ENCODE data around the gene CTSL. TPM values are rescaled to one million over a fixed set of nuclear protein-coding genes. Genes with fewer than 3 reads are reported as not detected.

The CTSL gene
- total RNA-seq, 1 experiment from 2014 or later = 39.7 TPM

- TF ChIP-seq, protein P1, sequence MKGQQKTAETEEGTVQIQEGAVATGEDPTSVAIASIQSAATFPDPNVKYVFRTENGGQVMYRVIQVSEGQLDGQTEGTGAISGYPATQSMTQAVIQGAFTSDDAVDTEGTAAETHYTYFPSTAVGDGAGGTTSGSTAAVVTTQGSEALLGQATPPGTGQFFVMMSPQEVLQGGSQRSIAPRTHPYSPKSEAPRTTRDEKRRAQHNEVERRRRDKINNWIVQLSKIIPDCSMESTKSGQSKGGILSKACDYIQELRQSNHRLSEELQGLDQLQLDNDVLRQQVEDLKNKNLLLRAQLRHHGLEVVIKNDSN (CRISPR knock-in tag; IDR thresholded peaks at IDR 0.05) = no peak
- TF ChIP-seq NFYB (CRISPR knock-in tag; conservative IDR thresholded peaks at IDR 0.05; ENCODE audit: low read depth) (no peak), MAX (CRISPR knock-in tag; IDR thresholded peaks at IDR 0.05) (no peak), CREB1 (CRISPR knock-in tag; IDR thresholded peaks at IDR 0.05) (no peak), ZNF396 (CRISPR knock-in tag; IDR thresholded peaks at IDR 0.05; ENCODE audit: borderline replicate concordance) (no peak), ATF2 (CRISPR knock-in tag; IDR thresholded peaks at IDR 0.05; ENCODE audit: borderline replicate concordance, low read depth) (no peak), FOXJ3 (CRISPR knock-in tag; IDR thresholded peaks at IDR 0.05; ENCODE audit: borderline replicate concordance) (no peak), NR2C2 (CRISPR knock-in tag; IDR thresholded peaks at IDR 0.05) (no peak), HMGA2 (CRISPR knock-in tag; IDR thresholded peaks at IDR 0.05) (no peak), RELA (CRISPR knock-in tag; IDR thresholded peaks at IDR 0.05; ENCODE audit: borderline replicate concordance) (no peak)
- TF ChIP-seq, protein P2, sequence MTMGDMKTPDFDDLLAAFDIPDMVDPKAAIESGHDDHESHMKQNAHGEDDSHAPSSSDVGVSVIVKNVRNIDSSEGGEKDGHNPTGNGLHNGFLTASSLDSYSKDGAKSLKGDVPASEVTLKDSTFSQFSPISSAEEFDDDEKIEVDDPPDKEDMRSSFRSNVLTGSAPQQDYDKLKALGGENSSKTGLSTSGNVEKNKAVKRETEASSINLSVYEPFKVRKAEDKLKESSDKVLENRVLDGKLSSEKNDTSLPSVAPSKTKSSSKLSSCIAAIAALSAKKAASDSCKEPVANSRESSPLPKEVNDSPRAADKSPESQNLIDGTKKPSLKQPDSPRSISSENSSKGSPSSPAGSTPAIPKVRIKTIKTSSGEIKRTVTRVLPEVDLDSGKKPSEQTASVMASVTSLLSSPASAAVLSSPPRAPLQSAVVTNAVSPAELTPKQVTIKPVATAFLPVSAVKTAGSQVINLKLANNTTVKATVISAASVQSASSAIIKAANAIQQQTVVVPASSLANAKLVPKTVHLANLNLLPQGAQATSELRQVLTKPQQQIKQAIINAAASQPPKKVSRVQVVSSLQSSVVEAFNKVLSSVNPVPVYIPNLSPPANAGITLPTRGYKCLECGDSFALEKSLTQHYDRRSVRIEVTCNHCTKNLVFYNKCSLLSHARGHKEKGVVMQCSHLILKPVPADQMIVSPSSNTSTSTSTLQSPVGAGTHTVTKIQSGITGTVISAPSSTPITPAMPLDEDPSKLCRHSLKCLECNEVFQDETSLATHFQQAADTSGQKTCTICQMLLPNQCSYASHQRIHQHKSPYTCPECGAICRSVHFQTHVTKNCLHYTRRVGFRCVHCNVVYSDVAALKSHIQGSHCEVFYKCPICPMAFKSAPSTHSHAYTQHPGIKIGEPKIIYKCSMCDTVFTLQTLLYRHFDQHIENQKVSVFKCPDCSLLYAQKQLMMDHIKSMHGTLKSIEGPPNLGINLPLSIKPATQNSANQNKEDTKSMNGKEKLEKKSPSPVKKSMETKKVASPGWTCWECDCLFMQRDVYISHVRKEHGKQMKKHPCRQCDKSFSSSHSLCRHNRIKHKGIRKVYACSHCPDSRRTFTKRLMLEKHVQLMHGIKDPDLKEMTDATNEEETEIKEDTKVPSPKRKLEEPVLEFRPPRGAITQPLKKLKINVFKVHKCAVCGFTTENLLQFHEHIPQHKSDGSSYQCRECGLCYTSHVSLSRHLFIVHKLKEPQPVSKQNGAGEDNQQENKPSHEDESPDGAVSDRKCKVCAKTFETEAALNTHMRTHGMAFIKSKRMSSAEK (CRISPR knock-in tag; IDR thresholded peaks at IDR 0.05; ENCODE audit: borderline replicate concordance) = no peak
- TF ChIP-seq, protein P3, sequence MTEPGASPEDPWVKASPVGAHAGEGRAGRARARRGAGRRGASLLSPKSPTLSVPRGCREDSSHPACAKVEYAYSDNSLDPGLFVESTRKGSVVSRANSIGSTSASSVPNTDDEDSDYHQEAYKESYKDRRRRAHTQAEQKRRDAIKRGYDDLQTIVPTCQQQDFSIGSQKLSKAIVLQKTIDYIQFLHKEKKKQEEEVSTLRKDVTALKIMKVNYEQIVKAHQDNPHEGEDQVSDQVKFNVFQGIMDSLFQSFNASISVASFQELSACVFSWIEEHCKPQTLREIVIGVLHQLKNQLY (CRISPR knock-in tag; IDR thresholded peaks at IDR 0.05) = no peak
These were observed 16.0 kb downstream of the CTSL start (continued) for GRCh38 chr9:87741891-87742290.

- DNase-seq (ENCODE audit: low spot score) (no peak), ATAC-seq (no peak)
- no peak overlapping the region for H3K27ac Mint-ChIP-seq
- H3K4me1 Mint-ChIP-seq = peaks cover 4% of the 10 kb centered on the region
- CTCF ChIA-PET = no interaction called here
- no peaks in the 10 kb centered on the region; the same call in none of the 2 replicates for H3K27me3 Mint-ChIP-seq (ENCODE audit: low read depth)
- POLR2A ChIA-PET = no interaction called here
- H3K36me3 Mint-ChIP-seq = peaks cover 20% of the 10 kb centered on the region
- peaks cover 37% of the 10 kb centered on the region for H3K9me3 Mint-ChIP-seq
- H3K4me3 Mint-ChIP-seq = no peak overlapping the region
- no peak for TF ChIP-seq PRRX2 (CRISPR knock-in tag; IDR thresholded peaks at IDR 0.05)
- TF ChIP-seq AFF4 (CRISPR knock-in tag; IDR thresholded peaks at IDR 0.05; ENCODE audit: borderline replicate concordance) = no peak
- no peak for TF ChIP-seq ATF1 (CRISPR knock-in tag; IDR thresholded peaks at IDR 0.05)
- TF ChIP-seq, protein P4, sequence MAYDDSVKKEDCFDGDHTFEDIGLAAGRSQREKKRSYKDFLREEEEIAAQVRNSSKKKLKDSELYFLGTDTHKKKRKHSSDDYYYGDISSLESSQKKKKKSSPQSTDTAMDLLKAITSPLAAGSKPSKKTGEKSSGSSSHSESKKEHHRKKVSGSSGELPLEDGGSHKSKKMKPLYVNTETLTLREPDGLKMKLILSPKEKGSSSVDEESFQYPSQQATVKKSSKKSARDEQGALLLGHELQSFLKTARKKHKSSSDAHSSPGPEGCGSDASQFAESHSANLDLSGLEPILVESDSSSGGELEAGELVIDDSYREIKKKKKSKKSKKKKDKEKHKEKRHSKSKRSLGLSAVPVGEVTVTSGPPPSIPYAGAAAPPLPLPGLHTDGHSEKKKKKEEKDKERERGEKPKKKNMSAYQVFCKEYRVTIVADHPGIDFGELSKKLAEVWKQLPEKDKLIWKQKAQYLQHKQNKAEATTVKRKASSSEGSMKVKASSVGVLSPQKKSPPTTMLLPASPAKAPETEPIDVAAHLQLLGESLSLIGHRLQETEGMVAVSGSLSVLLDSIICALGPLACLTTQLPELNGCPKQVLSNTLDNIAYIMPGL (CRISPR knock-in tag; IDR thresholded peaks at IDR 0.05) = no peak
- no peak for TF ChIP-seq MXD4 (CRISPR knock-in tag; IDR thresholded peaks at IDR 0.05; ENCODE audit: borderline replicate concordance)
- no peak for TF ChIP-seq OVOL2 (CRISPR knock-in tag; IDR thresholded peaks at IDR 0.05; ENCODE audit: borderline replicate concordance)
- TF ChIP-seq FOXP4 (CRISPR knock-in tag; IDR thresholded peaks at IDR 0.05) = no peak
- TF ChIP-seq ZNF317 (CRISPR knock-in tag; IDR thresholded peaks at IDR 0.05; ENCODE audit: borderline replicate concordance, low read depth) = no peak
- no peak for TF ChIP-seq FOXJ3 (CRISPR knock-in tag; IDR thresholded peaks at IDR 0.05; ENCODE audit: borderline replicate concordance)
These were observed 17.0 kb downstream of the CTSL start for GRCh38 chr9:87742813-87743428.

All from WTC11 (cell line).